Activated naive CD4-positive, alpha-beta T cell (primary cell): ENCODE results near the gene PTGIS.
"Not testable (repeated sequence)": the region's sequence is repeated elsewhere in the genome, so short reads cannot be mapped to it uniquely, and the experiment has no call there.

Source experiments
- DNase-seq, 4 experiments: peaks; one replicate each; lab custom pipeline; 2025; lab: John Stamatoyannopoulos, UW

PTGIS gene

DNA sequence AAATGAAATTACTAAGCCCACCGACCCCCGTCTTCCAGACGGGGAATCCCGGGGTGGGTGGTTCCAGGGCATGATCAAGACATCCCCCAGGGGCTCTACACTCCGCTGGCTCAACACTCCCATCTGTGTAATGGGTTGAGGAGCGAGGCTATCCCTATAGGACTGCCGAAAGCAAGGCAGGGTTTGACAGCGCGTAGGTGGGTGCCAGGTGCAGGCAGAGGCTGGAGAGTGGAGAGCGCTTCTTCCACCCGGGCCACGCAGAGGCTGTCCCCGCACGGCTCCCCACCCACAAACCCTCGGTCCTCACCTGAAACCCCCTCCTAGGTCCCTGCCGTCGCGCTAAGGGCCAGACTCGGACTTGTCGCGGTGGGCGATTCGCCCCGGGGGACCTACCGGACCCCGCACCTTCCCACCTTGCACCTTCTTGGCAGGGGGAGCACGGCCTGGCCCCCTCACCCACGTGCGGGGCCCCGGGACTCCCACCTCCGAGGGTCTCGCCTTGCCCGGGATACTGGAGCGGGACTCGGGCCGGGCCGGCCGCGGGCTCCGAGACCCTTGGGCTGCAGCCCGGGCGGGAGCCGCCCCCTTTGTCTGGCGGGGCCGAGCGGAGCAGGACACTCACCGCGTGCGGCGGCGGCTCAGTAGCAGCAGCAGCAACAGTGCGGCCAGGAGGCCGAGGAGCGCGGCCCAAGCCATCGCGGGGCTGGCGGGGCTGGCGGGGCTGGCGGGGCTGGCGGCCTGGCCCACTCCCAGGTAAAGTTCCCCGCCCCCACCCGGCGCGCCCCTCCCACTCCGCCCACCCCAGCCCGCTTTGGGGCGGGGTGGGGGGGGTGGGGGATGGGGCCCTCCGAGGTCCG is at the start of gene PTGIS:
TSS of gene PTGIS (minus strand) at position 717 of the 857 bp plus-strand sequence. CDS start at position 696, 21 bp downstream.
- no peak for DNase-seq

DNA sequence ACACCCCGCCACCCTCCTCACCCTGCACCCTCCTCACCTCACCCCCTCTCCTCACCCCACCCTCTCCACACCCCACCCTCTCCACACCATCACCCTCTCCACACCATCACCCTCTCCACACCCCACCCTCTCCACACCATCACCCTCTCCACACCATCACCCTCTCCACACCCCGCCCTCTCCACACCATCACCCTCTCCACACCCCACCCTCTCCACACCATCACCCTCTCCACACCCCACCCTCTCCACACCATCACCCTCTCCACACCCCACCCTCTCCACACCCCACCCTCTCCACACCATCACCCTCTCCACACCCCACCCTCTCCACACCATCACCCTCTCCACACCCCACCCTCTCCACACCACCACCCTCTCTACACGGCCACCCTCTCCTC is 49.5 kb upstream of the PTGIS start:
- not testable (repeated sequence) for DNase-seq

- no peak for DNase-seq
Observed at GRCh38 chr20:49616154-49617007, 48.4 kb upstream of the PTGIS start.

DNA sequence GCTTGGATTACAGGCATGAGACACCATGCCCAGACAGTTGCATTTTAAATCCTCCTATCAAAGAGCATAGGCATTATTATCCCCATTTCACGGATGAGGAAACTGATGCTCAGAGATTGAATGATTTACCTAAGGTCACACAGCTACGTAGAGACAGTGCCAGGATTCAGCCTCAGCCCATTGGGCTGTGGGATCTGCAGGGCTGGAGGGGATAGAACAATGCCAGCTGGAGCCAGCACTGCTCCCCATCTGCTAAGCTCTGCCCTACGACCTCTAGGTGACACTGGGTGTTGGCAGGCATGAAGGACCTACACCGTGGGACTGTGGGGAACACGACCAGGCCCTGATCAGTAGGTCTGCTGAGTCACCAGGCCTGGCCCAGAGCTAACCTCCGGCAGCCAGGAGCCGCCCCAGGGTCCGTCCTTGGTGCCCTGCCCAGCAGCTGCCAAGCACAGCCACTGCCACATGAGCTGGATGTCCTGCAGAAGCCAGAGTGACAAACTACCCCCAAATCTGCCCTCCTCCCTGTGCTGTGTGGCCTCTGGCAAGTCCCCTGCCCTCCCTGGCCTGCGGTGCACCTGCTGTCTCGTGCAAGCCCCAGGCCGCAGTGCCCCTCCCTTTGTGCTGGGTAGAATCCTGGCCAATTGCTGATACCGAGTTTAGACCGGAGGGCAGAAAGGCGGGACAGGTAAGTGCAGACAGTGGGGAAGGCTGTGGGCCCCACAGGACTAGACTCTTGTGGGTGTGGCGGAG is 47.6 kb upstream of the PTGIS start:
- no peak for DNase-seq

GRCh38 chr20:49615051-49615400 is 47.1 kb upstream of the PTGIS start:
- DNase-seq: not testable (repeated sequence)

DNA sequence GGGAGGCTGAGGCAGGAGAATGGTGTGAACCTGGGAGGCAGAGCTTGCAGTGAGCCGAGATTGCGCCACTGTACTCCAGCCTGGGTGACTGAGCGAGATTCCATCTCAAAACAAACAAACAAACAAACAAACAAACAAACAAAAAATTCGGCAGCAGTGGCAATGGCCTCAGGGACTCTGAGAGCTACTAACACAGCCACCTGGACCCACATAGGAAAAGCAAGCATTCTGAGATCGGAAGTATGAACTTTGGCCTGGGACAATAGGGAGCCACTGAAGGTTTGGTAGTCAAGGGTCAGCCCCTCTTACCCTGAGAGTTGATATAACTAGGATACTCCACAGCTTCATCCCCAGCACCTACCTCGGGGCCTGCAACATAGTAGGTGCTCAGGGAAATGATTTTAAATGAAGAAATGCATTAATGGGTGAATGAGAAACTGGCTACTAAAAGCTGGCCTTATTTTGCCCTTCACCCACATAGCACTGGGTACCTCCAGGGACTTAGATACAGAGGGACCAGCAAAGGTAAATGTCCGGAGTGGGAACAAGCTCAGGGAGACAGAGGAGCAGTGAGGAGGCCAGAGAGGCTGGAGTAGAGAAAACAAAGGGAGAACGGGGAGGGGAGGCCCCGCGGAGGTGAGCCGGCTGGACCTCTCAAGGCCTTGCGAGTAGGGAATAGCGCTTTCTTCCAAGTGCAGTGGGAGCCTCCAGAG is 46.6 kb upstream of the PTGIS start:
- DNase-seq: no peak

DNA sequence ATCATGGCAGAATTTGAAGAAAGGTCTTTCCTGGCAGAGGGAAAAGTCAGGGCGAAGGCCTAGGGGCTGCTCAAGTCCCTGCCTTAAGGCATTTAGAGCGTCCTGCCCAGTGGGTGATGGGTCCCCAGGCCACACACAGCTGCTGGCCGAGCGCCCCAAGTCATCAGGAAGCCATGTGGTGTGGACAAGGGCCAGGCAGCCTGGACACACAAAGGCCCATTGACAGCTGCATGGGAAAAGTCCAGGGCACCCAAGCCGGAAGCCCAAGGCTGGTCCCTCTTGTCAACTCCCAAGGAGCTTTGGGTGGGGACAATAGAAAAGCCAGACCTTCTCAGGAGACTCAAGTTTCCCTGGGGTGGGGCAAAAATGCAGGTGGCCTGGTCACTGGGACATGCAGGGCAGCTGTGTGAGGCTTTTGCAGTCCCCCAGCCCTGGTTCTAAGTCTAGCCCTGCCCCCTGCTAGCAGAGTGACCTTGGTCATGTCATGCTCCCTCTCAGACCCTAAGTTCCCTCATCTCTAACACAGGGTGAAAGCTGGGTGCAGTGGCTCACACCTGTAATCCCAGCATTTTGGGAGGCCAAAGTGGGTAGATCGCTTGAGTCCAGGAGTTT is 44.3 kb upstream of the PTGIS start:
- no peak for DNase-seq

DNA sequence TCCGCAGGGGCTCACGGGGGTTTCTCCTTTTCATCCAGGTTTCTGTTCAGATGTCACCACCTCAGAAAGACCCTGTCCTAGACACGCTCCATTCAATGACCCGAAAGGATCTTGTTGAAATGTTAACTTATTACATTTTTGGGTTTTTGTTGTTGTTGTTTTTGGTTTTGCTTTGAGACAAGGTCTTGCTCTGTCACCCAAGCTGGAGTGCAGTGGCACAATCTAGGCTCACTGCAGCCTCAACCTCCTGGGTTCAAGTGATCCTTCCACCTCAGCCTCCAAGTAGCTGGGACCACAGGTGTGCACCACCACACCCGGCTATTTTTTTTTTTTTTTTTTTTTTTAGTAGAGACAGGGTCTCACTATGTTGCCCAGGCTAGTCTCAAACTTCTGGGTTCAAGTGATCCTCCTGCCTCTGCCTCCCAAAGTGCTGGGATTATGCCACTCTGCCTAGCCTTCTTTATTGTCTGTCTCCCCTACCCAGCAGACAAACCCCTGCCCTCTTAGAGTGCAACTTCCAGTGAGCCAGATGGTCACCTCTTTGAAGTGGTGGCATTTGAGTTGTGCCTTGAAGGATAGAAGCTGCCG is 43.7 kb upstream of the PTGIS start:
- DNase-seq: not testable (repeated sequence)

DNA sequence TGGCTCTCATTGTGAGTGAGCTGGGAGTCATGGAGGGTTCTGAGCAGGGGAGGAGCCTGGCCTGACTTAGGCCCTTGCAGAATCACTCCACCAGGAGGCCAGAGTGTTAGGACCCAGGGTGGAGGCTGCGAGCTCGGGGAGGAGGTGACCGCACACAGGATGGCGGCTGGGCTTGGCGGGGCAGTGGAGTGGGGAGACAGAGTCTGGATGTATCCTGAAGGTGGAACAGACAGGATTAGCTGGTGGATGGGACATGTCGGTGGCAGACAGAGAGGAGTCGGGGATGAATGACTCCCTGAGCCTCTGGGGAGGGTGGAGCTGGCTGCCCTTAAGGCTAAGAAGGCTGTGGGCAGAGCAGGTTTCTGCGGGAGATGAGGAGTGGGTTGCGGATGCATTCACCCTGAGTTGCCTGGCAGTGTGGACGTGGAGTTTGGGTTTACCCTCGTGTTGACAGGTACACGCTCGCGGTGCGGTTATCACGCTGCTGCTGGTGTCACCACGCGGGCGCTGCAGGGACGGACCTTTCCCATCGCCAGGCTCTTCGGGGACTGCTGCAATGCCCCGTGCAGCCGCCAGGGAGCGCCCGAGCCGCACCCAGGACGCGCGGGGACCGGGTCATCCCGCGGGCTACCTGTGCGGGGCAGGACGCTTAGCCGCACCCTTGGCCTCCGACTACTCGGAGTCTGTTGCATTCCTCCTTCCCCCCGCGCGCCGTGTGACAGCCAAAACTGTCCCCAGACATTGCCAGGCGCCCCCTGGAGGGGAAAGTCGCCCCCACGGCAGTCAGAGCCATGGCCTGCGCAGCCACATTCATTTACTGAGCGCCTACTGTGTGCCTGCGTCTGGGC is 43.0 kb upstream of the PTGIS start:
- DNase-seq: peak; percentile 36 to 60 (median 51)

GRCh38 chr20:49608752-49609670 is 41.1 kb upstream of the PTGIS start:
- peak; percentile 11 to 55 (median 42) for DNase-seq

DNA sequence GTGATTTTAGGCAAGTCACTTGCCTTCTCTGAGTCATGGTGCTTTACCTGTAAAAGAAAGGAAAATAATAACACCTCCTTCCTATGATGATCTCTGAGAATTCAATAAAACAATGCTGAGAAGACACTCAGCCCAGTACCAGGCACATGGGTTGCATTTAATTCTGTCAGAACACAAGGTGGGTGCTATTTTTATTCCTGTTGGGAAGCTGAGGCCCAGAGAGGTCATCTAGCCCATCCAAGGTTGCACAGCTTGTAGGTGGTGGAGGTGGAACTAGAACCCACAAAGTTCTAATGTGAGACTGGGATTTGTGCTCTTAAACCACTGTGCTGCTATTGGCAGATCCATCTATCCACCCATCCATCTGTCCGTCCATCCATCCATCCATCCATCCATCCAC is 39.6 kb upstream of the PTGIS start:
- no peak for DNase-seq

DNA sequence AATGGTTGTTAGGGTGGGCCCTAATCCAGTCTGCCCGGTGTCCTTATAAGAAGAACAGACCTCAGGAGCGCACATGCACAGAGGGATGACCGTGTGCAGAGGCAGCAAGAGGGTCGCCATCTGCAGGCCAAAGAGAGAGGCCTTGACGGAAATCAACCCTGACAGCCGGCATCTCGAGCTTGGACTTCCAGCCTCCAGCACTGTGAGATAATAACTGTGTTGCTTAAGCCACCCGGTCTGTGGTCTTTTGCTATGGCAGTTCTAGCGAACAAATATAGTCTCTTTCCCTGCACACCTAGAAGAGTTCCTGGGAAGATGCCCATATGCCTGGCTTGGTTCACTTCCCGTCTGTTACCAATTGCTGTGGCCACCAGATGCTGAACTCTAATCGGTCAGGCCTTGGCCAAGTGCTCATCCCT is 35.3 kb upstream of the PTGIS start:
- no peak for DNase-seq

GRCh38 chr20:49602345-49603208 is 34.6 kb upstream of the PTGIS start:
- no peak for DNase-seq

DNA sequence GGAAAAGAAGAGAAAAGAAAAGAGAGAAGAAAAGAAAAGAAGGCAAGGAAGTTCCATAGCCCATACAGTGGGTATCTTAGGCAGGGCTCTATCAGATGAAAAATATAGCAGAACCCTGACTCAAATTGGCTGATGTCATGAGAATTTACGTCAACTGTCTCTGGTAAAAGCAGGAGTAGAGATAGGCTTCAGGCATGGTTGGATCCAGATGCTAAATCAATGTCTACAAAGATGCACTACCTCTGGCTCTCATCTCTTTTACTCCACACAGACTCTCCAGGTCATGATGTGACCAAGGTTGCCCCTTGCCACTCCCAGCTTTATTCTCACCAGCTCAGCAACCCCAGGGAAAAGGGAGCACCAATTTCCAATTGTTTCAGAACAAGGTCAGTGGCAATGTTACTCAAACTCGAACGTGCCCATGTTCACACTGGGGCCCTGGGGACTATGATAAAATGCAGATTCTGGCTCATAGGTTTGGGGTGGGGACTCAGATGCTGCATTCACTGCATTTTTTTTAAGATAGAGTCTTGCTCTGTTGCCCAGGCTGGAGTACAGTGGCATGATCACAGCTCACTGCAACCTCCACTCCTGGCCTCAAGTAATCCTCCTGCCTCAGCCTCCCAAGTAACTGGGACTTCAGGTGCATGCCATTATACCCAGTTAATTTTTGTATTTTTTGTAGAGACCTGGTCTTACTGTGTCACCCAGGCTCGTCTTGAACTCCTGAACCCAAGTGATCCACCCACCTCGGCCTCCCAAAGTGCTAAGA is 33.4 kb upstream of the PTGIS start:
- no peak for DNase-seq

DNA sequence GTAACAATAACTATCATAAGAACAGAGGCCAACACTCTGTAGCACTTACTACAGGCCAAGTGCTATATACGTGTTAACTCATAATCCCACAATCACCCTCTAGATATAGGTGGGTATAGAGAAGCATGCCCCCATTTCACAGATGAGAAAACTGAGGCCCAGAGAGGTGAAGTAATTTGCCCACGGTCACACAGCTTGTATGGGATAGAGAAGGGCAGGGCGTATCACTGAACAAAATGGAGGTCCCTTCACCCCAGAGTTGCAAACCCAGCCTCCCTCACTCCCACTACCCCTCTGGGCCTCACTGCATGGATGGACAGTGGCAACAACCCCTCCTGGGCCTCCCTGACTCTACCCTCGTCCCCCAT is 31.8 kb upstream of the PTGIS start:
- no peak for DNase-seq

GRCh38 chr20:49597825-49598395 is 30.0 kb upstream of the PTGIS start:
- DNase-seq: no peak
